GM13976 (cell line): ENCODE measurements around the gene WNT4.

ENCODE experiments used
- DNase-seq: peaks from one replicate; pipeline ENCODE4 v3.0.0; 2012; ENCODE audit warnings: low spot score
- CTCF ChIP-seq: IDR thresholded peaks from 2 replicates; pipeline ENCODE4 v1.5.1; 2012; ENCODE audit warnings: borderline replicate concordance, mild to moderate bottlenecking; ENCODE audit not compliant: insufficient read depth; ENCODE audit errors: extremely low read depth, missing control alignments, control extremely low read depth
- in situ Hi-C: fragments of 300-500 bp; cut with MboI; formaldehyde crosslinking; loops from one replicate; pipeline ENCODE4 v1.12.0; 2022; ENCODE audit warnings: low sequenced_read_pairs, mixed read lengths, inconsistent platforms; ENCODE audit not compliant: unreplicated experiment

Gene WNT4

DNA sequence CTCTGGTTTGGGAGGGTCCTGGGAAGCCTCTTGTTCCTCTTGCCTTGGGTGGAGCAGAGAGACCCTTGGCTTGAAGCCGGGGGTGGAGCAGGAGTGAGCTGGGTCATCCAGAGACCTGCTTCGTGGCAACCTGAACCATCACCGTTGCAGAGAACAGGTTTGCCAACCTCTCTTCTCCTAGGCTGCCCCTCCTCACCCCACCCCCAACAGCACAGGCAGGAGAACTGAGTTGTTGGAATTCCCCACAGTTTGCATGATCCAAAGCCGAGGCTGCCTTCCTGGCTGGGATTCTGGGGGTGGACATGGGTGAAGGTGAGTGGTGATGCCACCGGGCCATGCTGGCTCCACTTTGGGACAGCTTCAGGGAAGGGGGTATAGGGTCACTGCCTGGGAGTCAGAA is 2.2 kb downstream of the WNT4 start:
- no peak for TF ChIP-seq CTCF
- in situ Hi-C loops = loop anchor here (25.0 kb wide), 1 partner anchor 497 kb away; the partner anchor contains the start of genes C1QA and C1QC
- no peak for DNase-seq

DNA sequence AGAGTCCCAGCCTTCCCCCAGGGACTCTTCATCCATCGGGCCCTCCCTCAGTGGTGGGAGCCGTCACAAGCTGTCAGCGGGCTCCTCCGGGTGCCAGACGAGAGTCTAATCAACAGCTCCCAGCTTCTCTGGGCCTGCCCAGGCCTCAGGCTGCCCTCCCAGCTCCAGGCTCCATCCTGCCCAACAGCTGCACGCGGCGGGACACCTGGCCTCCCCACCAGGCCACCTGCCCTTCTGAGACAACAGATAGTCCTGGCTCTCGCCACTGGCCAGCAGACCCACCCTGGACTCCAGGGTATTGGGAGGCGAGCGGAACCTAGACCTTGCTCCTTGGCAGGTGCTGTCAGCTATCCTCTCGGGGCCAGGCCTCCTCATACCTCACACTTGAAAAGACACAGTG is 3.1 kb downstream of the WNT4 start:
- DNase-seq = no peak
- in situ Hi-C loops = loop anchor here (10.0 to 25.0 kb wide), 2 partner anchors 275 to 497 kb away; partner anchors contain the start of genes C1QA and C1QC
- TF ChIP-seq CTCF = no peak

DNA sequence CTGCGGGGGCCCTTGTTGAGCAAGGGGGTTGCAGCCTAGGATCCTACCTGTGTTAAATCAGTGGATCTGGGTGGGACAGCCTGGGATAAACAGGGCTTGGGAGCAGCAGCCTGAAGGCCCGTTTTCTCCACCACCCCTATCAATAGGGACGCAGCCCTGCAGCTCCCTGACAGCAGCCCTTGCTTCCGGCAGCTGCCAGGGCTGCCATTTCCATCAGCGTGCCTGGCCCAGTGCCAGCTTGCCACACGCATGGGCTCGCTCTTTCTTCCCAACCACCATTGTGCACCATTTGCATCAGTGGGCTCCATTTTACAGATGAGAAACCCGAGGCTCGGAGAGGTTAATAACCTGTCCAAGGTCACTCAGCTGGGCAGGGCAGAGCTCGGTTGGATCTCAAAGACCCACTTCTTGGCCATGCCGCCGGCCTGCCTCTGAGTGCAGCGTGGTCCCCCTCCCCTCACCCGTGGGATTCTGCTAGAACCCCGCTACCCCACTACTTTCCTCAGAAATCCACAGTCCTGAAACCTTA is 3.8 kb downstream of the WNT4 start:
- in situ Hi-C loops = loop anchor here (10.0 to 25.0 kb wide), 2 partner anchors 276 to 498 kb away; partner anchors contain the start of genes C1QA and C1QC
- DNase-seq = no peak
- no peak for TF ChIP-seq CTCF

DNA sequence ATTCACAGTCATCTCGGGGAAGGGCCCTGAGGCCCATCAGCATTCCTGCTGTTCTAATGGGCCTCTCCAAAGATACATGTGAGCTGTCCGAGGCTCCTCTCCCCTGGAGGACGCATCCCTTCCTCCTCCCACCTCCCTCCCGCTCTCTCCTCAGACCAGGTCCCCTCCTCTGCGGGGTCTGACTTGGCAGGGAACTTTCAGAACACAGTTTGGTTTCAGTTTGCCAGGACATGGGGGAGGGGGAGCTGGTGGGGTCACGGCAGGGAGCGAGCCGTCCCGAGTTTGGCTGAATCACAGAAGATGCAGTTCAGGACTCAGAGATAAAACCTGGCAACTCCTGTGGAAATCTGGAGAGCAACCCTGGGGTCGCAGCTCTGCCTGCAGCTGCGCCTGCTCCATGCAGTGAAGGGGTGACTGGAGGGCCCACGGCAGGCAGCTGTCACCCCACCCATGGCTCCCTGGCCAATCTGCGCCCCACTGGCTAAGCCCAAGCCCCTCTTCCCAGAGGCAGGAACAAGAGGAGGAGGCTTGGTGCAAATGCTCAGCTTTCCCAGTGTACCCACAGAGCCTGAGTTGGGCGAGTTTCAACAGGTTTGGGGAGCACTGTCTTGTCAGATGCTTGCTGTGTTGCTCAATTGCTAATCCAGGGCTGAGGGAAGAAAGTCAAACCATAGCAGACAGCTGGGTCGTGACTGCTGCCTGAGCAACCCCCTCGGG is 5.7 kb downstream of the WNT4 start:
- no peak for DNase-seq
- in situ Hi-C loops = loop anchor here (10.0 to 25.0 kb wide), 2 partner anchors 278 to 500 kb away; partner anchors contain the start of genes C1QA and C1QC

DNA sequence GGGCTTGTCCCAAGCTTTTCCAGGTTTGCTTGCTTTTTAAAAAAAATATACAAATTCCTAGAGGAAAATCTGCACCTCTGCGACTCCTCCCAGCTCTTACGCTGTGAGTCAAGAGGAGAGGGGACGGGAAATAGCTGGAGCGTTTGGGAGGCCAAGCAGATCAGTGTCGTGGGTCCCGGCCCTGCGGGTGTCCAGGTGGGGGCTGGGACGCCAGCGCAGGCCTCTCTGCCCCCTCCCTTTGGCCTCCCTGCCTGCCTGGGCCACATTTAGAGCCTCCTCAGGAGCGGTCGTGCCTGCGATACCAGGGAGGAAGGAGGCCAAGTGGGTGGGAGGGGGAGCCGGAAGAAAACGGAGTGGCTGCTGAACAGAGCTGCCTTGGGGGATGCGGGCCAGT is 9.0 kb downstream of the WNT4 start:
- TF ChIP-seq CTCF = no peak
- in situ Hi-C loops = loop anchor here (10.0 to 25.0 kb wide), 2 partner anchors 281 to 503 kb away; partner anchors contain the start of genes C1QA and C1QC
- no peak for DNase-seq

More for the DNA sequence above, 5.7 kb downstream of the WNT4 start:
- no peak for TF ChIP-seq CTCF

DNA sequence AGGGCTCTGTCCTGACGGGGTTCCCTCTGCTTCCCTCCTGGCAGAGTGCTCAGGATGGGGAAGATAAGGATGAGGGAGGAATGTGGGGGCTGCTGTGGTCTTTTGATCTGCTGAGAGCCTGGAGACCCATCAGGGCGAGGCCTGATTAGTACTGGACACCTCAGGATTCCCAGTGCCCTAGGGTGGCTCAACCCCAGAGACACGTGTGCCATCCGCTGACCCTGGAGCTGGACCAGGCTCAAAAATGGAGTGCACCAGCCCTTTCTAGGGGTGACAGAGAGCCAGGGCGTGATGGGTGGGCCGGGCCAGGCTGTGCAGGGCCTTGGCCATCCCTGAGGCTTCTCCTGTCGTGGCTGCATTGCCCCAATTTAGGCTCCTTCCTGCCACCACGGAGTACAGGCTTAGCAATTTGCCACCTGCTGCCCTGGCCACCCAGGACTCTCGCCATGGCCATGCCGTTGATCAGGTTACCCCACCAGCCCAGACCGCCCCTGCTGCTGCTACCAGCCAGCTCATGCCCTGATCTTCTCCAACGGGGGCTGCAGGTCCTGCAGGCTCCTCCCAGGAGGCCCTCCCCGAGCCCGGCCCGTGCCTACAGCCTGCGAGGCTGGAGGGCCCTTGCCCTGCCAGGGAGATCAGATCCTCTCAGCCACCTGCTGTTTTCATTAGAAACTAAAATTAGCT is 9.5 kb downstream of the WNT4 start:
- TF ChIP-seq CTCF = no peak
- in situ Hi-C loops = loop anchor here (10.0 to 25.0 kb wide), 2 partner anchors 281 to 504 kb away; partner anchors contain the start of genes C1QA and C1QC
- no peak for DNase-seq
